HepG2 (cell line): ENCODE results near the gene VWCE. TPM values are rescaled to one million over a fixed set of nuclear protein-coding genes. Genes with fewer than 3 reads are reported as not detected.

Experiments used
- ARID2 ChIP-seq: sonication (generic); formaldehyde crosslinking; IDR thresholded peaks from 2 replicates; pipeline ENCODE4 v1.8.1; 2022; ENCODE audit warnings: mild to moderate bottlenecking, missing genetic modification reagents, borderline replicate concordance
- CBFB ChIP-seq: sonication (generic); formaldehyde crosslinking; IDR thresholded peaks from 2 replicates; pipeline ENCODE4 v1.4.0; 2020; ENCODE audit warnings: missing genetic modification reagents
- CBX1 ChIP-seq: IDR thresholded peaks from one replicate; pipeline ENCODE4 v1.6.1; 2016; ENCODE audit warnings: antibody characterized with exemption, low read depth
- DMAP1 ChIP-seq: IDR thresholded peaks from 2 replicates; pipeline ENCODE4 v1.6.1; 2016
- MEF2D ChIP-seq: sonication (generic); formaldehyde crosslinking; IDR thresholded peaks from 2 replicates; pipeline ENCODE4 v1.5.1; 2020; ENCODE audit warnings: mild to moderate bottlenecking, missing genetic modification reagents
- NCOA5 ChIP-seq: sonication (generic); formaldehyde crosslinking; IDR thresholded peaks from 2 replicates; pipeline ENCODE4 v1.4.0; 2020; ENCODE audit warnings: missing genetic modification reagents
- RAD21 ChIP-seq: fragments of 450-650 bp; formaldehyde crosslinking; IDR thresholded peaks from 2 replicates; pipeline ENCODE4 v1.5.0; 2020; ENCODE audit warnings: mild to moderate bottlenecking
- SP5 ChIP-seq: IDR thresholded peaks from 2 replicates; pipeline ENCODE4 v1.6.1; 2016; ENCODE audit warnings: low read depth, borderline replicate concordance
- YEATS2 ChIP-seq: sonication (generic); formaldehyde crosslinking; IDR thresholded peaks from 2 replicates; pipeline ENCODE4 v1.4.0; 2020; ENCODE audit warnings: missing genetic modification reagents, borderline replicate concordance
- ZNF260 ChIP-seq: sonication (generic); formaldehyde crosslinking; IDR thresholded peaks from 2 replicates; pipeline ENCODE4 v1.4.0; 2020; ENCODE audit warnings: missing genetic modification reagents, low read depth, mild to moderate bottlenecking, borderline replicate concordance
- ZNF543 ChIP-seq: sonication (generic); formaldehyde crosslinking; IDR thresholded peaks from 2 replicates; pipeline ENCODE4 v1.4.0; 2020; ENCODE audit warnings: mild to moderate bottlenecking, missing genetic modification reagents
- ZNF839 ChIP-seq: sonication (generic); formaldehyde crosslinking; IDR thresholded peaks from 2 replicates; pipeline ENCODE4 v1.4.0; 2020; ENCODE audit warnings: missing genetic modification reagents, mild to moderate bottlenecking, borderline replicate concordance
- polyA plus RNA-seq, 8 experiments: library from polyadenylated mRNA; depleted of rRNA in 3 of 8; stranded (reverse) in 7 of 8; unstranded in 1 of 8; fragments of >200 nt; fragmentation: Illumina TruSeq in 4 of 8; extraction: Trizol in 4 of 8; gene quantifications; 2 replicates each; pipeline versions ENCODE4 v1.2.1 to v1.2.3, GENCODE V29; 2011 to 2016; ENCODE audit warnings: low read depth in 4 of 8, missing spikeins in 1 of 8, mixed read lengths in 1 of 8; ENCODE audit not compliant: insufficient read depth in 1 of 8
- total RNA-seq, 5 experiments: library from RNA; depleted of rRNA; stranded (reverse); fragments of >200 nt; fragmentation: Illumina TruSeq; extraction: Trizol; gene quantifications; 2 replicates each; pipeline ENCODE4 v1.2.3, GENCODE V29; 2016; ENCODE audit warnings: low read depth in 1 of 5
- TF ChIP-seq, protein P1 (sequence below), 2 experiments: IDR thresholded peaks; 2 replicates each; pipeline ENCODE4 v1.6.1; 2011 to 2012; ENCODE audit warnings: low read length in 2 of 2, borderline replicate concordance in 1 of 2, low read depth in 1 of 2, mild to moderate bottlenecking in 1 of 2, moderate library complexity in 1 of 2
- TF ChIP-seq, protein P2 (sequence below): sonication (generic); formaldehyde crosslinking; IDR thresholded peaks from 2 replicates; pipeline ENCODE4 v1.5.0; 2020; ENCODE audit warnings: missing genetic modification reagents
- TF ChIP-seq, protein P3 (sequence below): IDR thresholded peaks from 2 replicates; pipeline ENCODE4 v1.6.1; 2016; ENCODE audit warnings: mild to moderate bottlenecking, missing biosample characterization, missing genetic modification reagents
- TF ChIP-seq, protein P4 (sequence below): sonication (generic); formaldehyde crosslinking; IDR thresholded peaks from 2 replicates; pipeline ENCODE4 v1.4.0; 2020; ENCODE audit warnings: missing genetic modification reagents
- TF ChIP-seq, protein P5 (sequence below): sonication (generic); formaldehyde crosslinking; IDR thresholded peaks from 2 replicates; pipeline ENCODE4 v1.4.0; 2020; ENCODE audit warnings: mild to moderate bottlenecking, missing genetic modification reagents

The VWCE gene
- total and polyA plus RNA-seq, 2 of the 13 experiments (the other 11 are each of a cell fraction or from before 2014, with no cell fraction given) = 27.6 to 58.3 TPM

DNA sequence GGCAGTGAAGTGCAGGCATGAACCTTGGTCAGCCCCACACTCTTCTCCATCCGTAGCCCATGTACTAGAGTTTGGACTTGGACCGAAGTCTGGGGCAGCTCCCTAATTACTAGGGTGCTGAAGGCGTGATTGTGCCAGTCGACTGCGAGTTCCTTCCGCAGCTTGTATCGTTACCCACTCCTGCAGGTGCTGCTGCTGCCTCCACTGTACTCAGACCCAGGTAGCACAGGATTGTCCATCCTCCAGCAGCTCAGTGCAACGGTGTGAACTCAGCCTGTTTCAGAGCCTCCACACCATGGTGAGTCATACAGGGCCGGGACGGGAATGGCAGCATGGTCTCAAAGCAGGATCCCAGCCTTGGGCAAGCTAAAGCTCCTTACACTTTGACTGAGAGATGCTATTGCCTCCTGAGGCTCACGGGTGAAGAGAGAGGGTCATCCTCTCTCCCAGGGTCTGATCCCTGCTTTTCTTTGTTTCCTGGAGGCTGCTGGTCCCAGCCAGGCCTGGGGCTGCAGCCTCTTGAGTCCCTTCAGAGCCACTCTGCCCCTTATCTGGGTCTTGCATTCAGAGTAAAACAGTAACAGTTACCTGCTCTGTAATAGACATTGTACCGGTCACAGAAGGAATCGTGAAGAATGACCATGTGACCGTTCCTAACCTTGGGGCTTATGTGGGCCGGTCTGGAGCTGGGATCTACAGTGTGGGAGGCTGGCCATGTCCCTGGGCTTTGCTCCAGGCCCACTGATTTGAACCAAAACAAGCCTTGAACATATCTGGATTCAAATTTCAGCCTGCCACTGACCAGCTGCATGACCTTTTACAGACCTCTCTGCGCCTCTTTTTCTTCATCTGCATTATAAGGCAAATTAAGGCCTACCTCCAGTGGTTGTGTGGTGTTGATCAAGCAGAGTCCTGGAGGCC lies 39.6 kb upstream of the VWCE start (continued):
- TF ChIP-seq YEATS2 (CRISPR knock-in tag) (no peak), ARID2 (no peak), ZNF260 (CRISPR knock-in tag) (no peak), MEF2D (CRISPR knock-in tag) (peak; percentile 70; the same call in 1 of the 2 replicates), SP5 (CRISPR knock-in tag) (no peak), CBFB (CRISPR knock-in tag) (0 out of 2 replicates have a peak, but pooled peaks have one; percentile 18), CBX1 (no peak), NCOA5 (CRISPR knock-in tag) (no peak), RAD21 (CRISPR knock-in tag) (no peak), ZNF543 (CRISPR knock-in tag) (peak; percentile 58; the same call in 1 of the 2 replicates), ZNF839 (CRISPR knock-in tag) (no peak), DMAP1 (CRISPR knock-in tag) (peak; percentile 49; the same call in 1 of the 2 replicates)
- TF ChIP-seq, protein P1, sequence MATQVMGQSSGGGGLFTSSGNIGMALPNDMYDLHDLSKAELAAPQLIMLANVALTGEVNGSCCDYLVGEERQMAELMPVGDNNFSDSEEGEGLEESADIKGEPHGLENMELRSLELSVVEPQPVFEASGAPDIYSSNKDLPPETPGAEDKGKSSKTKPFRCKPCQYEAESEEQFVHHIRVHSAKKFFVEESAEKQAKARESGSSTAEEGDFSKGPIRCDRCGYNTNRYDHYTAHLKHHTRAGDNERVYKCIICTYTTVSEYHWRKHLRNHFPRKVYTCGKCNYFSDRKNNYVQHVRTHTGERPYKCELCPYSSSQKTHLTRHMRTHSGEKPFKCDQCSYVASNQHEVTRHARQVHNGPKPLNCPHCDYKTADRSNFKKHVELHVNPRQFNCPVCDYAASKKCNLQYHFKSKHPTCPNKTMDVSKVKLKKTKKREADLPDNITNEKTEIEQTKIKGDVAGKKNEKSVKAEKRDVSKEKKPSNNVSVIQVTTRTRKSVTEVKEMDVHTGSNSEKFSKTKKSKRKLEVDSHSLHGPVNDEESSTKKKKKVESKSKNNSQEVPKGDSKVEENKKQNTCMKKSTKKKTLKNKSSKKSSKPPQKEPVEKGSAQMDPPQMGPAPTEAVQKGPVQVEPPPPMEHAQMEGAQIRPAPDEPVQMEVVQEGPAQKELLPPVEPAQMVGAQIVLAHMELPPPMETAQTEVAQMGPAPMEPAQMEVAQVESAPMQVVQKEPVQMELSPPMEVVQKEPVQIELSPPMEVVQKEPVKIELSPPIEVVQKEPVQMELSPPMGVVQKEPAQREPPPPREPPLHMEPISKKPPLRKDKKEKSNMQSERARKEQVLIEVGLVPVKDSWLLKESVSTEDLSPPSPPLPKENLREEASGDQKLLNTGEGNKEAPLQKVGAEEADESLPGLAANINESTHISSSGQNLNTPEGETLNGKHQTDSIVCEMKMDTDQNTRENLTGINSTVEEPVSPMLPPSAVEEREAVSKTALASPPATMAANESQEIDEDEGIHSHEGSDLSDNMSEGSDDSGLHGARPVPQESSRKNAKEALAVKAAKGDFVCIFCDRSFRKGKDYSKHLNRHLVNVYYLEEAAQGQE (IDR thresholded peaks at IDR 0.05; ENCODE audit: borderline replicate concordance in 1 of 2, low read depth in 1 of 2, low read length in 2 of 2) = peak in 1 of 2 experiments; percentile 24; a peak in 1 of 4 replicates
- TF ChIP-seq, protein P2, sequence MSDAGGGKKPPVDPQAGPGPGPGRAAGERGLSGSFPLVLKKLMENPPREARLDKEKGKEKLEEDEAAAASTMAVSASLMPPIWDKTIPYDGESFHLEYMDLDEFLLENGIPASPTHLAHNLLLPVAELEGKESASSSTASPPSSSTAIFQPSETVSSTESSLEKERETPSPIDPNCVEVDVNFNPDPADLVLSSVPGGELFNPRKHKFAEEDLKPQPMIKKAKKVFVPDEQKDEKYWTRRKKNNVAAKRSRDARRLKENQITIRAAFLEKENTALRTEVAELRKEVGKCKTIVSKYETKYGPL = no peak
- TF ChIP-seq, protein P3, sequence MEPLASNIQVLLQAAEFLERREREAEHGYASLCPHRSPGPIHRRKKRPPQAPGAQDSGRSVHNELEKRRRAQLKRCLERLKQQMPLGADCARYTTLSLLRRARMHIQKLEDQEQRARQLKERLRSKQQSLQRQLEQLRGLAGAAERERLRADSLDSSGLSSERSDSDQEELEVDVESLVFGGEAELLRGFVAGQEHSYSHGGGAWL (CRISPR knock-in tag) = 0 out of 2 replicates have a peak, but pooled peaks have one; percentile 39
- TF ChIP-seq, protein P4, sequence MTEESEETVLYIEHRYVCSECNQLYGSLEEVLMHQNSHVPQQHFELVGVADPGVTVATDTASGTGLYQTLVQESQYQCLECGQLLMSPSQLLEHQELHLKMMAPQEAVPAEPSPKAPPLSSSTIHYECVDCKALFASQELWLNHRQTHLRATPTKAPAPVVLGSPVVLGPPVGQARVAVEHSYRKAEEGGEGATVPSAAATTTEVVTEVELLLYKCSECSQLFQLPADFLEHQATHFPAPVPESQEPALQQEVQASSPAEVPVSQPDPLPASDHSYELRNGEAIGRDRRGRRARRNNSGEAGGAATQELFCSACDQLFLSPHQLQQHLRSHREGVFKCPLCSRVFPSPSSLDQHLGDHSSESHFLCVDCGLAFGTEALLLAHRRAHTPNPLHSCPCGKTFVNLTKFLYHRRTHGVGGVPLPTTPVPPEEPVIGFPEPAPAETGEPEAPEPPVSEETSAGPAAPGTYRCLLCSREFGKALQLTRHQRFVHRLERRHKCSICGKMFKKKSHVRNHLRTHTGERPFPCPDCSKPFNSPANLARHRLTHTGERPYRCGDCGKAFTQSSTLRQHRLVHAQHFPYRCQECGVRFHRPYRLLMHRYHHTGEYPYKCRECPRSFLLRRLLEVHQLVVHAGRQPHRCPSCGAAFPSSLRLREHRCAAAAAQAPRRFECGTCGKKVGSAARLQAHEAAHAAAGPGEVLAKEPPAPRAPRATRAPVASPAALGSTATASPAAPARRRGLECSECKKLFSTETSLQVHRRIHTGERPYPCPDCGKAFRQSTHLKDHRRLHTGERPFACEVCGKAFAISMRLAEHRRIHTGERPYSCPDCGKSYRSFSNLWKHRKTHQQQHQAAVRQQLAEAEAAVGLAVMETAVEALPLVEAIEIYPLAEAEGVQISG (CRISPR knock-in tag) = peak; percentile 90
- TF ChIP-seq, protein P5, sequence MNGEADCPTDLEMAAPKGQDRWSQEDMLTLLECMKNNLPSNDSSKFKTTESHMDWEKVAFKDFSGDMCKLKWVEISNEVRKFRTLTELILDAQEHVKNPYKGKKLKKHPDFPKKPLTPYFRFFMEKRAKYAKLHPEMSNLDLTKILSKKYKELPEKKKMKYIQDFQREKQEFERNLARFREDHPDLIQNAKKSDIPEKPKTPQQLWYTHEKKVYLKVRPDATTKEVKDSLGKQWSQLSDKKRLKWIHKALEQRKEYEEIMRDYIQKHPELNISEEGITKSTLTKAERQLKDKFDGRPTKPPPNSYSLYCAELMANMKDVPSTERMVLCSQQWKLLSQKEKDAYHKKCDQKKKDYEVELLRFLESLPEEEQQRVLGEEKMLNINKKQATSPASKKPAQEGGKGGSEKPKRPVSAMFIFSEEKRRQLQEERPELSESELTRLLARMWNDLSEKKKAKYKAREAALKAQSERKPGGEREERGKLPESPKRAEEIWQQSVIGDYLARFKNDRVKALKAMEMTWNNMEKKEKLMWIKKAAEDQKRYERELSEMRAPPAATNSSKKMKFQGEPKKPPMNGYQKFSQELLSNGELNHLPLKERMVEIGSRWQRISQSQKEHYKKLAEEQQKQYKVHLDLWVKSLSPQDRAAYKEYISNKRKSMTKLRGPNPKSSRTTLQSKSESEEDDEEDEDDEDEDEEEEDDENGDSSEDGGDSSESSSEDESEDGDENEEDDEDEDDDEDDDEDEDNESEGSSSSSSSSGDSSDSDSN (CRISPR knock-in tag) = peak; percentile 72
